H1 (cell line): ENCODE results near the gene MAD2L1. TPM values are rescaled to one million over a fixed set of nuclear protein-coding genes. Genes with fewer than 3 reads are reported as not detected.

Experiments used
- CTCF ChIA-PET: fragments of 300-600 bp; sonication (Branson Sonifier 250); formaldehyde crosslinking; loops from one replicate; lab custom pipeline; 2021; ENCODE audit not compliant: partially characterized antibody; lab: Charles Lee
- POLR2A ChIA-PET: fragments of 300-600 bp; sonication (Branson Sonifier 250); formaldehyde crosslinking; loops from one replicate; lab custom pipeline; 2021; ENCODE audit warnings: inconsistent platforms; ENCODE audit not compliant: partially characterized antibody; lab: Charles Lee
- DNase-seq, 2 experiments: peaks; one replicate each; pipeline versions ENCODE4 v3.0.0 to v3.0.0-alpha.2; 2010 to 2022; ENCODE audit warnings: low spot score in 2 of 2, low read depth in 1 of 2, mixed read lengths in 1 of 2
- FAIRE-seq: peaks from 2 replicates; lab custom pipeline; 2011; peaks lifted over from hg19 to GRCh38; lab: Jason Lieb, UNC
- H2AFZ ChIP-seq: 2 replicates; pipeline ENCODE4 v1.8.1; 2012; ENCODE audit warnings: low read length, inconsistent platforms
- H2AK5ac ChIP-seq: 2 replicates; pipeline ENCODE4 v1.6.1; 2013; ENCODE audit warnings: low read depth, low read length
- H2BK120ac ChIP-seq: replicated peaks from 2 replicates; pipeline ENCODE3; 2013; ENCODE audit warnings: low read depth, low read length, inconsistent platforms
- H2BK12ac ChIP-seq: 2 replicates; pipeline ENCODE4 v1.6.1; 2013; ENCODE audit warnings: low read depth, low read length
- H2BK15ac ChIP-seq: 2 replicates; pipeline ENCODE4 v1.6.1; 2013; ENCODE audit warnings: low read length
- H2BK20ac ChIP-seq: 2 replicates; pipeline ENCODE4 v1.6.1; 2013; ENCODE audit warnings: low read length
- H2BK5ac ChIP-seq: 2 replicates; pipeline ENCODE4 v1.6.1; 2013; ENCODE audit warnings: low read depth, low read length
- H3K14ac ChIP-seq: 2 replicates; pipeline ENCODE4 v1.6.1; 2013; ENCODE audit warnings: inconsistent platforms; ENCODE audit not compliant: insufficient read length
- H3K18ac ChIP-seq: 2 replicates; pipeline ENCODE4 v1.6.1; 2013; ENCODE audit warnings: low read length; ENCODE audit errors: extremely low read depth
- H3K23ac ChIP-seq: 2 replicates; pipeline ENCODE4 v1.6.1; 2013; ENCODE audit warnings: inconsistent platforms; ENCODE audit not compliant: insufficient read length
- H3K23me2 ChIP-seq: 2 replicates; pipeline ENCODE4 v1.6.1; 2013; ENCODE audit warnings: low read depth, low read length
- H3K27ac ChIP-seq: 2 replicates; pipeline ENCODE4 v1.6.1; 2011; ENCODE audit warnings: low read depth, low read length, inconsistent platforms
- H3K27me3 ChIP-seq, 4 experiments: replicated peaks in 1 of 4; 1 replicate in 1 of 4; 2 replicates in 3 of 4; pipeline versions ENCODE4 v1.6.1 to v1.8.1; 2011 to 2013; ENCODE audit warnings: low read length in 3 of 4, mild to moderate bottlenecking in 3 of 4, inconsistent platforms in 2 of 4, mixed read lengths in 2 of 4, moderate library complexity in 1 of 4; ENCODE audit not compliant: control insufficient read depth in 3 of 4, insufficient read depth in 3 of 4; ENCODE audit errors: extremely low read depth in 1 of 4
- H3K36me3 ChIP-seq, 4 experiments: 2 replicates each; pipeline versions ENCODE4 v1.6.1 to v1.8.1; 2011 to 2013; ENCODE audit warnings: mild to moderate bottlenecking in 4 of 4, low read length in 3 of 4, moderate library complexity in 2 of 4, control low read depth in 1 of 4, inconsistent platforms in 1 of 4; ENCODE audit not compliant: insufficient read depth in 4 of 4, control insufficient read depth in 2 of 4
- H3K4ac ChIP-seq: replicated peaks from 2 replicates; pipeline ENCODE3; 2013; ENCODE audit warnings: low read length, low read depth, mixed read lengths, inconsistent platforms; ENCODE audit not compliant: insufficient read length
- H3K4me1 ChIP-seq, 4 experiments: replicated peaks in 1 of 4; 1 replicate in 1 of 4; 2 replicates in 3 of 4; pipeline versions ENCODE4 v1.6.1 to v1.8.1; 2011 to 2013; ENCODE audit warnings: low read length in 3 of 4, inconsistent platforms in 2 of 4, mixed read lengths in 1 of 4; ENCODE audit not compliant: insufficient read depth in 4 of 4, control insufficient read depth in 3 of 4
- H3K4me2 ChIP-seq, 2 experiments: 2 replicates each; pipeline versions ENCODE4 v1.6.1 to v1.8.1; 2011 to 2013; ENCODE audit warnings: low read depth in 2 of 2, low read length in 2 of 2, control low read depth in 1 of 2, inconsistent platforms in 1 of 2, mild to moderate bottlenecking in 1 of 2; ENCODE audit not compliant: insufficient read depth in 1 of 2
- H3K4me3 ChIP-seq, 4 experiments: fragments of 200-600, 300-600 bp in 1 of 4; sonication (generic), shearing (Covaris generic), sonication (Bioruptor Twin) in 1 of 4; 2 replicates each; pipeline versions ENCODE4 v1.5.1 to v1.8.1; 2011 to 2016; ENCODE audit warnings: low read length in 4 of 4, low read depth in 3 of 4, control low read depth in 2 of 4, inconsistent platforms in 2 of 4, mild to moderate bottlenecking in 2 of 4, mixed read lengths in 1 of 4, moderate library complexity in 1 of 4; ENCODE audit not compliant: insufficient read depth in 2 of 4; ENCODE audit errors: extremely low read depth in 1 of 4
- H3K56ac ChIP-seq: replicated peaks from 2 replicates; pipeline ENCODE3; 2013; ENCODE audit warnings: low read depth, mild to moderate bottlenecking, mixed read lengths, low read length, inconsistent platforms; ENCODE audit not compliant: insufficient read length
- H3K79me1 ChIP-seq: 2 replicates; pipeline ENCODE4 v1.6.1; 2013; ENCODE audit warnings: low read depth, low read length, control low read depth
- H3K79me2 ChIP-seq, 2 experiments: 2 replicates each; pipeline versions ENCODE4 v1.6.1 to v1.8.1; 2012 to 2013; ENCODE audit warnings: low read length in 2 of 2, mild to moderate bottlenecking in 2 of 2, inconsistent platforms in 1 of 2; ENCODE audit not compliant: insufficient read depth in 2 of 2, control insufficient read depth in 1 of 2
- H3K9ac ChIP-seq, 4 experiments: replicated peaks in 1 of 4; 1 replicate in 1 of 4; 2 replicates in 3 of 4; pipeline versions ENCODE4 v1.6.1 to v1.8.1; 2011 to 2013; ENCODE audit warnings: low read depth in 3 of 4, low read length in 3 of 4, control low read depth in 2 of 4, mild to moderate bottlenecking in 2 of 4, moderate library complexity in 2 of 4, inconsistent platforms in 1 of 4; ENCODE audit errors: extremely low read depth in 1 of 4
- H3K9me3 ChIP-seq, 2 experiments: 2 replicates each; pipeline versions ENCODE4 v1.6.1 to v1.8.1; 2012 to 2013; ENCODE audit warnings: mild to moderate bottlenecking in 2 of 2, moderate library complexity in 2 of 2, control low read depth in 1 of 2, inconsistent platforms in 1 of 2, low read depth in 1 of 2, low read length in 1 of 2, mixed read lengths in 1 of 2; ENCODE audit not compliant: insufficient read depth in 2 of 2
- H4K20me1 ChIP-seq, 2 experiments: replicated peaks in 1 of 2; 2 replicates each; pipeline versions ENCODE3 to v1.8.1; 2011 to 2013; ENCODE audit warnings: inconsistent platforms in 2 of 2, low read length in 2 of 2, mild to moderate bottlenecking in 1 of 2; ENCODE audit not compliant: insufficient read depth in 2 of 2, control insufficient read depth in 1 of 2
- H4K5ac ChIP-seq: 2 replicates; pipeline ENCODE4 v1.6.1; 2013; ENCODE audit warnings: low read length, low read depth, mixed read lengths, inconsistent platforms; ENCODE audit not compliant: insufficient read length
- H4K8ac ChIP-seq: 2 replicates; pipeline ENCODE4 v1.8.0; 2013; ENCODE audit warnings: mild to moderate bottlenecking, moderate library complexity, low read length, inconsistent platforms; ENCODE audit not compliant: insufficient read depth; ENCODE audit errors: extremely low read depth
- H4K91ac ChIP-seq: replicated peaks from 2 replicates; pipeline ENCODE3; 2013; ENCODE audit warnings: low read length, mixed read lengths, inconsistent platforms; ENCODE audit not compliant: insufficient read length
- FOSL1 ChIP-seq: IDR thresholded peaks from 2 replicates; pipeline ENCODE4 v1.6.1; 2011; ENCODE audit warnings: mild to moderate bottlenecking, low read depth, low read length, moderate library complexity; ENCODE audit not compliant: insufficient read depth
- NRF1 ChIP-seq: IDR thresholded peaks from 2 replicates; pipeline ENCODE4 v1.6.1; 2011; ENCODE audit warnings: mild to moderate bottlenecking, low read depth, low read length, improper control_type of control experiment
- POLR2AphosphoS5 ChIP-seq: IDR thresholded peaks from 2 replicates; pipeline ENCODE4 v1.6.1; 2011; ENCODE audit warnings: low read depth, low read length
- RXRA ChIP-seq: IDR thresholded peaks from 2 replicates; pipeline ENCODE4 v1.6.1; 2011; ENCODE audit warnings: low read depth, mild to moderate bottlenecking, low read length, moderate library complexity; ENCODE audit not compliant: insufficient read depth
- WGBS, 2 experiments: shearing (Covaris generic) in 1 of 2; methylation state at CpG; one replicate each; pipeline versions ENCODE4 v1.1.6 to v1.1.7; 2013 to 2015; ENCODE audit warnings: low lambda C conversion rate in 2 of 2, mixed read lengths in 2 of 2, inconsistent platforms in 1 of 2, low coverage in 1 of 2, missing lambda C conversion rate in 1 of 2; ENCODE audit not compliant: insufficient replicate concordance in 2 of 2, insufficient coverage in 1 of 2, insufficient read length in 1 of 2; ENCODE audit errors: extremely low coverage in 1 of 2, missing lambda C conversion rate in 1 of 2; 5-methylcytosine and 5-hydroxymethylcytosine counted together
- polyA plus RNA-seq, 7 experiments: library from polyadenylated mRNA; depleted of rRNA in 3 of 7; stranded (reverse) in 5 of 7; unstranded in 2 of 7; fragments of >200 nt in 5 of 7; fragments of 200-250 nt in 2 of 7; gene quantifications; 1 replicate in 5 of 7; 2 replicates in 1 of 7; 4 replicates in 1 of 7; pipeline versions ENCODE4 v1.2.1 to v1.2.3, GENCODE V29; 2011 to 2013; ENCODE audit warnings: missing spikeins in 2 of 7, mixed read lengths in 2 of 7
- total RNA-seq: library from RNA; stranded (reverse); fragmentation: NEBNext Ultra II Directional; extraction: Animal tissue kit (Norgen Biotek cat#: 25700); gene quantifications from 2 replicates; pipeline ENCODE4 v1.2.1, GENCODE V29; 2021

The MAD2L1 gene
- total and polyA plus RNA-seq, 2 of the 8 experiments (the other 6 are each of a cell fraction or from before 2014, with no cell fraction given) = 51.1 to 88.1 TPM

- POLR2A ChIA-PET = no interaction called here
- CTCF ChIA-PET = no interaction called here
- no peaks in the 10 kb centered on the region for H3K36me3 ChIP-seq
Observed at GRCh38 chr4:120079839-120080520, 13.3 kb upstream of the MAD2L1 start.

More at GRCh38 chr4:120079839-120080520, 13.3 kb upstream of the MAD2L1 start:
- WGBS, 2 experiments = 91% methylated on average over 5 of the region's 5 CpGs; no CpG with 5 or more reads in 1 of the 2 experiments
- no peak overlapping the region for H3K23ac ChIP-seq
- no peak overlapping the region for H2BK15ac ChIP-seq
- H2BK12ac ChIP-seq = no peak overlapping the region
- no peak overlapping the region for H2AFZ ChIP-seq
- peaks cover 0 to 3% (median 0%) of the 10 kb centered on the region in 4 experiments; a peak in 3 of 7 replicates for H3K4me1 ChIP-seq
- no peak for FAIRE-seq
- no peak overlapping the region for H3K56ac ChIP-seq
- no peaks in the 10 kb centered on the region for H3K9me3 ChIP-seq
- H3K23me2 ChIP-seq = no peaks in the 10 kb centered on the region; the same call in 1 of the 2 replicates
- no peak overlapping the region for H4K8ac ChIP-seq
- H3K79me2 ChIP-seq = no peaks in the 10 kb centered on the region
- H2BK20ac ChIP-seq = no peak overlapping the region
- no peak overlapping the region for H2BK5ac ChIP-seq
- H3K4me2 ChIP-seq = no peak overlapping the region
- no peak overlapping the region for H3K27ac ChIP-seq
- H4K91ac ChIP-seq = no peak overlapping the region
- no peak overlapping the region for H3K4ac ChIP-seq
- no peak overlapping the region for H3K18ac ChIP-seq
- H3K27me3 ChIP-seq = no peaks in the 10 kb centered on the region
- H4K5ac ChIP-seq = no peak overlapping the region
- H4K20me1 ChIP-seq = no peaks in the 10 kb centered on the region
- no peak overlapping the region for H3K4me3 ChIP-seq
- H2BK120ac ChIP-seq = no peak overlapping the region
- no peak for DNase-seq
- no peaks in the 10 kb centered on the region for H3K79me1 ChIP-seq
- no peak overlapping the region for H2AK5ac ChIP-seq
- TF ChIP-seq FOSL1 (no peak), POLR2AphosphoS5 (no peak), RXRA (no peak), NRF1 (no peak)
- no peak overlapping the region for H3K14ac ChIP-seq
- H3K9ac ChIP-seq = no peak overlapping the region
